Trophoblast cell (in vitro differentiated cells and primary cell): ENCODE data around the gene TRPV4.
A peak's percentile ranks its signal among the peaks of the same experiment; 100 is the strongest.
"Not testable (repeated sequence)": the region's sequence is repeated elsewhere in the genome, so short reads cannot be mapped to it uniquely, and the experiment has no call there.

Experiments used
- DNase-seq, 2 donors: peaks; one replicate each; pipeline ENCODE4 v3.0.0-alpha.2; 2016
- H2AFZ ChIP-seq: 2 replicates; pipeline ENCODE4 v1.6.1; 2013; ENCODE audit warnings: low read length, moderate library complexity, mild to moderate bottlenecking; ENCODE audit not compliant: insufficient read depth, poor library complexity
- H2AK5ac ChIP-seq: 2 replicates; pipeline ENCODE4 v1.6.1; 2013; ENCODE audit warnings: mild to moderate bottlenecking, low read length
- H2BK120ac ChIP-seq: 2 replicates; pipeline ENCODE4 v1.6.1; 2013; ENCODE audit warnings: low read length, mild to moderate bottlenecking, moderate library complexity; ENCODE audit not compliant: insufficient read depth, poor library complexity
- H2BK12ac ChIP-seq: 2 replicates; pipeline ENCODE4 v1.6.1; 2013; ENCODE audit warnings: mild to moderate bottlenecking, low read length, moderate library complexity
- H2BK5ac ChIP-seq: 2 replicates; pipeline ENCODE4 v1.6.1; 2013; ENCODE audit warnings: low read length, low read depth, moderate library complexity, mild to moderate bottlenecking; ENCODE audit not compliant: poor library complexity
- H3K14ac ChIP-seq: 2 replicates; pipeline ENCODE4 v1.6.1; 2013; ENCODE audit warnings: mild to moderate bottlenecking, low read length
- H3K18ac ChIP-seq: 2 replicates; pipeline ENCODE4 v1.6.1; 2013; ENCODE audit warnings: mild to moderate bottlenecking, low read length
- H3K23ac ChIP-seq: 2 replicates; pipeline ENCODE4 v1.6.1; 2013; ENCODE audit warnings: low read length
- H3K27ac ChIP-seq: 2 replicates; pipeline ENCODE4 v1.5.1; 2013; ENCODE audit warnings: low read depth, mild to moderate bottlenecking, inconsistent platforms, low read length, moderate library complexity
- H3K27me3 ChIP-seq: 2 replicates; pipeline ENCODE4 v1.6.1; 2013; ENCODE audit warnings: inconsistent platforms, mild to moderate bottlenecking, low read length, moderate library complexity; ENCODE audit not compliant: insufficient read depth
- H3K36me3 ChIP-seq, 2 experiments: 1 replicate in 1 of 2; 2 replicates in 1 of 2; pipeline ENCODE4 v1.6.1; 2013; ENCODE audit warnings: low read length in 2 of 2, mild to moderate bottlenecking in 2 of 2, moderate library complexity in 1 of 2; ENCODE audit not compliant: insufficient read depth in 2 of 2, control insufficient read depth in 1 of 2
- H3K4ac ChIP-seq: 2 replicates; pipeline ENCODE4 v1.6.1; 2013; ENCODE audit warnings: low read depth, mild to moderate bottlenecking, low read length, moderate library complexity
- H3K4me1 ChIP-seq, 2 experiments: 1 replicate in 1 of 2; 2 replicates in 1 of 2; pipeline ENCODE4 v1.6.1; 2013; ENCODE audit warnings: low read length in 2 of 2, mild to moderate bottlenecking in 2 of 2, moderate library complexity in 1 of 2; ENCODE audit not compliant: insufficient read depth in 2 of 2, control insufficient read depth in 1 of 2
- H3K4me2 ChIP-seq: 2 replicates; pipeline ENCODE4 v1.6.1; 2013; ENCODE audit warnings: inconsistent platforms, mild to moderate bottlenecking, low read length, moderate library complexity
- H3K4me3 ChIP-seq: 2 replicates; pipeline ENCODE4 v1.5.1; 2013; ENCODE audit warnings: mild to moderate bottlenecking, low read depth, low read length, inconsistent platforms
- H3K79me1 ChIP-seq: one replicate; pipeline ENCODE4 v1.6.1; 2013; ENCODE audit warnings: low read length
- H3K79me2 ChIP-seq: 2 replicates; pipeline ENCODE4 v1.6.1; 2013; ENCODE audit warnings: low read length, mild to moderate bottlenecking; ENCODE audit not compliant: control insufficient read depth, insufficient read depth, poor library complexity
- H3K9ac ChIP-seq: 2 replicates; pipeline ENCODE4 v1.6.1; 2013; ENCODE audit warnings: mild to moderate bottlenecking, low read length
- H3K9me3 ChIP-seq: 2 replicates; pipeline ENCODE4 v1.6.1; 2013; ENCODE audit warnings: low read depth, mild to moderate bottlenecking, control low read depth, inconsistent platforms, low read length; ENCODE audit not compliant: insufficient read depth
- H4K12ac ChIP-seq: 2 replicates; pipeline ENCODE4 v1.6.1; 2013; ENCODE audit warnings: low read depth, mild to moderate bottlenecking, low read length, moderate library complexity
- H4K8ac ChIP-seq: 2 replicates; pipeline ENCODE4 v1.6.1; 2013; ENCODE audit warnings: low read depth, mild to moderate bottlenecking, low read length, moderate library complexity
- H4K91ac ChIP-seq: one replicate; pipeline ENCODE4 v1.6.1; 2013; ENCODE audit warnings: low read depth, mild to moderate bottlenecking, low read length, moderate library complexity
- WGBS: extraction: QIAGEN DNeasy Blood & Tissue Kit; methylation state at CpG from one replicate; pipeline ENCODE4 v1.1.7; 2013; ENCODE audit warnings: missing lambda C conversion rate; ENCODE audit not compliant: insufficient read length, insufficient coverage; ENCODE audit errors: extremely low coverage; 5-methylcytosine and 5-hydroxymethylcytosine counted together

The TRPV4 gene

GRCh38 chr12:109857715-109858114 is 24.5 kb upstream of the TRPV4 start:
- Histone ChIP-seq H2BK5ac (no peak overlapping the region), H4K12ac (no peak overlapping the region), H2AK5ac (no peak overlapping the region), H3K27me3 (no peaks in the 10 kb centered on the region), H2BK12ac (no peak overlapping the region), H2BK120ac (no peak overlapping the region), H3K14ac (no peak overlapping the region), H3K79me2 (no peaks in the 10 kb centered on the region), H3K18ac (no peak overlapping the region), H3K9me3 (peaks cover 2% of the 10 kb centered on the region), H3K23ac (no peak overlapping the region), H3K36me3 (peaks cover 14 to 17% of the 10 kb centered on the region in 2 experiments), H3K79me1 (no peaks in the 10 kb centered on the region), H2AFZ (no peak overlapping the region), H3K4me2 (no peak overlapping the region), H3K27ac (no peak overlapping the region), H3K4me3 (no peak overlapping the region), H4K91ac (no peak overlapping the region), H3K9ac (no peak overlapping the region), H3K4me1 (no peaks in the 10 kb centered on the region), H4K8ac (no peak overlapping the region), H3K4ac (no peak overlapping the region)
- no CpG with 5 or more reads among the region's 6 CpGs for WGBS
- DNase-seq = no peak

- H3K18ac ChIP-seq = no peak overlapping the region
- no peak overlapping the region for H3K27ac ChIP-seq
- H3K9me3 ChIP-seq = no peaks in the 10 kb centered on the region
- no peaks in the 10 kb centered on the region for H3K79me1 ChIP-seq
- no peak overlapping the region for H3K4ac ChIP-seq
- no peak overlapping the region for H2BK5ac ChIP-seq
- DNase-seq = no peak
- no peak overlapping the region for H3K4me2 ChIP-seq
- H3K36me3 ChIP-seq = peaks cover 13 to 17% of the 10 kb centered on the region in 2 experiments
- H3K27me3 ChIP-seq = no peaks in the 10 kb centered on the region
- no peak overlapping the region for H2BK120ac ChIP-seq
- no peak overlapping the region for H4K12ac ChIP-seq
- no peak overlapping the region for H2AFZ ChIP-seq
- H3K23ac ChIP-seq = no peak overlapping the region
- WGBS = no CpG with 5 or more reads among the region's 14 CpGs
- H4K8ac ChIP-seq = no peak overlapping the region
- no peak overlapping the region for H2AK5ac ChIP-seq
- no peak overlapping the region for H3K9ac ChIP-seq
- H3K14ac ChIP-seq = no peak overlapping the region
- H2BK12ac ChIP-seq = no peak overlapping the region
- no peak overlapping the region for H4K91ac ChIP-seq
- H3K79me2 ChIP-seq = no peaks in the 10 kb centered on the region
- no peaks in the 10 kb centered on the region for H3K4me1 ChIP-seq
- H3K4me3 ChIP-seq = peak overlapping the region; percentile 49
Measured at GRCh38 chr12:109855377-109855776, 22.2 kb upstream of the TRPV4 start.

GRCh38 chr12:109850518-109850917 is 17.3 kb upstream of the TRPV4 start:
- H3K4me1 ChIP-seq = not testable (repeated sequence)

GRCh38 chr12:109847142-109847735 is 14.0 kb upstream of the TRPV4 start:
- Histone ChIP-seq H3K79me2 (no peaks in the 10 kb centered on the region), H3K79me1 (no peaks in the 10 kb centered on the region), H3K36me3 (no peaks in the 10 kb centered on the region), H2AK5ac (no peak overlapping the region), H3K23ac (no peak overlapping the region), H3K9me3 (no peaks in the 10 kb centered on the region), H3K18ac (no peak overlapping the region), H3K4ac (no peak overlapping the region), H3K4me3 (no peak overlapping the region), H3K27me3 (no peaks in the 10 kb centered on the region), H2AFZ (no peak overlapping the region), H2BK5ac (no peak overlapping the region), H3K9ac (no peak overlapping the region), H4K8ac (no peak overlapping the region), H3K4me1 (peaks cover 0 to 2% of the 10 kb centered on the region in 2 experiments), H4K91ac (no peak overlapping the region), H3K27ac (no peak overlapping the region), H3K14ac (no peak overlapping the region), H2BK12ac (no peak overlapping the region), H3K4me2 (no peak overlapping the region), H4K12ac (no peak overlapping the region), H2BK120ac (no peak overlapping the region)
- no CpG with 5 or more reads among the region's 7 CpGs for WGBS
- no peak for DNase-seq

More at GRCh38 chr12:109850518-109850917, 17.3 kb upstream of the TRPV4 start:
- no CpG with 5 or more reads among the region's 6 CpGs for WGBS
- H2BK120ac ChIP-seq, H3K4me2 ChIP-seq, DNase-seq, H3K27me3 ChIP-seq, H2AK5ac ChIP-seq, H2AFZ ChIP-seq, H3K9me3 ChIP-seq, H3K79me2 ChIP-seq, H3K23ac ChIP-seq, H4K8ac ChIP-seq, H4K91ac ChIP-seq, H4K12ac ChIP-seq, H3K27ac ChIP-seq, H3K9ac ChIP-seq, H2BK12ac ChIP-seq, H3K18ac ChIP-seq, H3K4me3 ChIP-seq, H3K14ac ChIP-seq, H2BK5ac ChIP-seq, H3K79me1 ChIP-seq, H3K4ac ChIP-seq: not testable (repeated sequence)
- peaks cover 7 to 13% of the 10 kb centered on the region in 2 experiments for H3K36me3 ChIP-seq
